ENCODE data around the gene RXRA. TPM values are rescaled to one million over a fixed set of nuclear protein-coding genes. Genes with fewer than 3 reads are reported as not detected.

Gene RXRA
- total and polyA plus RNA-seq, 9 donors, result 12.4 to 82.2 (median 70.6) TPM

GRCh38 chr9:134459573-134459972 lies 133.3 kb downstream of the RXRA start:
- intact Hi-C loops (cut with DNase I), result loop anchor here in 3 of 4 donors (5.0 to 10.0 kb wide), 3 partner anchors 185 to 228 kb away; partner anchors contain the start of gene COL5A1 (in 2 of the 3)
- H3K36me3 ChIP-seq, result no peaks in the 10 kb centered on the region
- no peak for TF ChIP-seq CTCF (IDR thresholded peaks at IDR 0.05)
- no peak for TF ChIP-seq EP300 (IDR thresholded peaks at IDR 0.05)
- TF ChIP-seq POLR2A (IDR thresholded peaks at IDR 0.05), result no peak
- no peaks in the 10 kb centered on the region for H3K9me3 ChIP-seq
- H3K27ac ChIP-seq, result no peak overlapping the region
- DNase-seq, result no peak
- WGBS, 3 donors, result 91 to 95% (median 94%) methylated on average over 10 of the region's 10 CpGs
- H3K4me3 ChIP-seq, result no peak overlapping the region
- no peaks in the 10 kb centered on the region for H3K27me3 ChIP-seq
- peaks cover 11% of the 10 kb centered on the region for H3K4me1 ChIP-seq (ENCODE audit: insufficient read depth)

GRCh38 chr9:134460206-134460605 lies 134.0 kb downstream of the RXRA start:
- Histone ChIP-seq H3K4me1 (ENCODE audit: insufficient read depth) (peaks cover 11% of the 10 kb centered on the region), H3K9me3 (no peaks in the 10 kb centered on the region), H3K4me3 (no peak overlapping the region), H3K36me3 (no peaks in the 10 kb centered on the region), H3K27me3 (no peaks in the 10 kb centered on the region), H3K27ac (no peak overlapping the region)
- intact Hi-C loops (cut with DNase I), result loop anchor here in 1 of 4 donors (10.0 kb wide), 1 partner anchor 65 kb away; no protein-coding TSS in a partner anchor
- TF ChIP-seq EP300 (IDR thresholded peaks at IDR 0.05) (no peak), CTCF (IDR thresholded peaks at IDR 0.05) (no peak), POLR2A (IDR thresholded peaks at IDR 0.05) (no peak)
- DNase-seq, result no peak
- WGBS, 3 donors, result 91 to 95% (median 94%) methylated on average over 12 of the region's 12 CpGs

GRCh38 chr9:134460896-134461295 lies 134.6 kb downstream of the RXRA start:
- Histone ChIP-seq H3K4me3 (no peak overlapping the region), H3K4me1 (ENCODE audit: insufficient read depth) (peaks cover 7% of the 10 kb centered on the region), H3K9me3 (no peaks in the 10 kb centered on the region), H3K27ac (no peak overlapping the region), H3K27me3 (no peaks in the 10 kb centered on the region), H3K36me3 (no peaks in the 10 kb centered on the region)
- TF ChIP-seq EP300 (IDR thresholded peaks at IDR 0.05), result no peak
- no peak for DNase-seq
- intact Hi-C loops (cut with DNase I), result loop anchor here in 1 of 4 donors (10.0 kb wide), 1 partner anchor 64 kb away; no protein-coding TSS in a partner anchor
- 88 to 92% (median 92%) methylated on average over 5 of the region's 5 CpGs for WGBS, 3 donors

GRCh38 chr9:134461426-134461982 lies 135.2 kb downstream of the RXRA start:
- Histone ChIP-seq H3K27me3 (no peaks in the 10 kb centered on the region), H3K4me3 (no peak overlapping the region), H3K4me1 (ENCODE audit: insufficient read depth) (peaks cover 4% of the 10 kb centered on the region), H3K36me3 (no peaks in the 10 kb centered on the region), H3K27ac (no peak overlapping the region), H3K9me3 (no peaks in the 10 kb centered on the region)
- no peak for DNase-seq
- 95 to 100% (median 98%) methylated on average over 8 of the region's 8 CpGs for WGBS, 3 donors
- intact Hi-C loops (cut with DNase I), result loop anchor here in 1 of 4 donors (10.0 kb wide), 1 partner anchor 63 kb away; no protein-coding TSS in a partner anchor
- TF ChIP-seq CTCF (IDR thresholded peaks at IDR 0.05) (no peak), POLR2A (IDR thresholded peaks at IDR 0.05) (no peak), EP300 (IDR thresholded peaks at IDR 0.05) (no peak)

- Histone ChIP-seq H3K4me1 (ENCODE audit: insufficient read depth) (no peaks in the 10 kb centered on the region), H3K27me3 (no peaks in the 10 kb centered on the region), H3K36me3 (no peaks in the 10 kb centered on the region), H3K27ac (no peak overlapping the region), H3K4me3 (no peak overlapping the region), H3K9me3 (no peaks in the 10 kb centered on the region)
- 55 to 61% (median 55%) methylated on average over 13 of the region's 13 CpGs for WGBS, 3 donors
- intact Hi-C loops (cut with DNase I), result loop anchor here in 1 of 4 donors (10.0 kb wide), 1 partner anchor 62 kb away; no protein-coding TSS in a partner anchor
- no peak for TF ChIP-seq POLR2A (IDR thresholded peaks at IDR 0.05)
- TF ChIP-seq EP300 (IDR thresholded peaks at IDR 0.05), result no peak
- DNase-seq, result no peak
Observed at GRCh38 chr9:134462318-134462717, 136.1 kb downstream of the RXRA start.
